Activated naive CD4-positive, alpha-beta T cell treated with anti-CD3 and anti-CD28 coated beads for 36 hours (primary cell): ENCODE data around the gene MAT1A. TPM values are rescaled to one million over a fixed set of nuclear protein-coding genes. Genes with fewer than 3 reads are reported as not detected.

ENCODE experiments used
- CTCF ChIA-PET: fragments of 350-600 bp; sonication (Branson Sonifier 250); formaldehyde crosslinking; loops from one replicate; lab custom pipeline; 2021; ENCODE audit warnings: antibody characterized with exemption; lab: Charles Lee
- DNase-seq: peaks from one replicate; pipeline ENCODE4 v3.0.0-alpha.2; 2020
- H3K27ac Mint-ChIP-seq: one replicate; pipeline ENCODE4 v1.8.0; 2021; ENCODE audit warnings: mild to moderate bottlenecking, mixed read lengths
- H3K27me3 Mint-ChIP-seq: one replicate; pipeline ENCODE4 v1.8.0; 2021; ENCODE audit warnings: low read depth, mixed read lengths
- H3K36me3 Mint-ChIP-seq: one replicate; pipeline ENCODE4 v1.8.0; 2021; ENCODE audit warnings: low read depth, mixed read lengths
- H3K4me1 Mint-ChIP-seq: one replicate; pipeline ENCODE4 v1.8.0; 2021; ENCODE audit warnings: low read depth, mixed read lengths
- H3K4me3 Mint-ChIP-seq: one replicate; pipeline ENCODE4 v1.8.0; 2021; ENCODE audit warnings: mild to moderate bottlenecking, moderate library complexity, mixed read lengths
- H3K9me3 Mint-ChIP-seq: one replicate; pipeline ENCODE4 v1.8.0; 2021; ENCODE audit warnings: mixed read lengths
- intact Hi-C: fragments of 100-400 bp; cut with micrococcal nuclease; formaldehyde crosslinking; loops from one replicate; pipeline ENCODE4 v1.15.1; 2023
- total RNA-seq, 2 experiments: library from RNA; stranded (reverse); gene quantifications; one replicate each; pipeline ENCODE4 v1.2.3, GENCODE V29; 2021

Gene MAT1A
- total RNA-seq, 2 experiments from 2014 or later = not detected

DNA sequence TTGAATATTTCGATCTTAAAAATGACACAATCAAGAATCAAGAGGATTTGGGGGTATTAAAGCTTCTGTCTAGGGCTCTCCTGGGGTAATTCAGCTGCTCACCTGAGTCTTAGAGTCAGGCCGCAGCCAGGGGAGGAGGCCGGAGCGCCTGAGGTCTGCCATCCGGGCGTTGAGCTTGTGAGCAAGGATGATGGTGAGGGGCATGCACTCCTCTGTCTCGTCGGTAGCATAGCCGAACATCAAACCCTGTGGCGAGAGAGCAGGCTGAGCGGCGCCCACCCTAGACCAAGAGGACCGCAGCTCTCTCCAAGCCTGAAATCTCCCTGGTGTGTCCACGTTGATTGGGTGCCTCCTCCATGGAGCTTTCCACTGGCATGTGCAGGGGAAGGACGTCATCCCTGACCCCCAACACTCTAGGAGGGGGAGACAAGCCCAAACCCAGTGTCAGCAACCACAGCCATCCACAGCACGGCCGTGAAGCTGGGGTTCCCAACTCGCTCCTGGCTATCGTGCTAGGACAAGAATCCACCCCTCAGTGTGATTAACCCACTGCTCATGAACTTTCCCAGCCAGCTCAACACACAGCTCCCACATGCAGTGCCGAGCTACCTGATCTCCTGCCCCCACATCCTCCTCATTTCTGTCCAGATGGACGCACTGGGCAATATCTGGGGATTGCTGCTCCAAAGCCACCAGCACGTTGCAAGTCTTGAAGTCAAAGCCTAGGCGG, 9.2 kb downstream of the MAT1A start:
- H3K27ac Mint-ChIP-seq = no peak overlapping the region
- H3K36me3 Mint-ChIP-seq = no peaks in the 10 kb centered on the region
- no peak for DNase-seq
- no peak overlapping the region for H3K4me3 Mint-ChIP-seq
- H3K9me3 Mint-ChIP-seq = no peaks in the 10 kb centered on the region
- H3K4me1 Mint-ChIP-seq = no peaks in the 10 kb centered on the region
- intact Hi-C loops = no loop called here
- H3K27me3 Mint-ChIP-seq = no peaks in the 10 kb centered on the region
- CTCF ChIA-PET = no interaction called here

DNA sequence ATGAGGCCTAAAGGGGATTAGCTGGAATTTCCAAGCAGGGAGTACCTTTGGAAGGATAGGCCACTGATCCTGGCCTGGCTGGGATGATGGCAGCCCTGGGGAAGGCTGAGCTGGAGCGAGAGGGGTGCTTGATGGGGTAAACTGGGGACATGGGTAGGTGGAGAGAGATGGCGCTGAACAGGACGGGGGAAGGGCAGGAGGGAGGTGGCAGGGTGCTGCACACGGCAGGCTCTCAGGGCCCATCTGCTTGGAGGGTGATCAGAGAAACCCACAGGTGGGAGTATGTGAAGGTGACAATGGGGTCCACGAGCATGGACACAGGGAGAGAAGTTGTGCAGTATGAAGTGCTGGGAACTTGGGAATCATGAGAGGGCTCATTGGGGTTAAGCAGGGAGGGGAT, 10.3 kb downstream of the MAT1A start:
- no peak overlapping the region for H3K27ac Mint-ChIP-seq
- H3K4me1 Mint-ChIP-seq = no peaks in the 10 kb centered on the region
- DNase-seq = no peak
- no peaks in the 10 kb centered on the region for H3K9me3 Mint-ChIP-seq
- H3K4me3 Mint-ChIP-seq = no peak overlapping the region
- CTCF ChIA-PET = no interaction called here
- intact Hi-C loops = no loop called here
- H3K27me3 Mint-ChIP-seq = no peaks in the 10 kb centered on the region
- H3K36me3 Mint-ChIP-seq = no peaks in the 10 kb centered on the region

DNA sequence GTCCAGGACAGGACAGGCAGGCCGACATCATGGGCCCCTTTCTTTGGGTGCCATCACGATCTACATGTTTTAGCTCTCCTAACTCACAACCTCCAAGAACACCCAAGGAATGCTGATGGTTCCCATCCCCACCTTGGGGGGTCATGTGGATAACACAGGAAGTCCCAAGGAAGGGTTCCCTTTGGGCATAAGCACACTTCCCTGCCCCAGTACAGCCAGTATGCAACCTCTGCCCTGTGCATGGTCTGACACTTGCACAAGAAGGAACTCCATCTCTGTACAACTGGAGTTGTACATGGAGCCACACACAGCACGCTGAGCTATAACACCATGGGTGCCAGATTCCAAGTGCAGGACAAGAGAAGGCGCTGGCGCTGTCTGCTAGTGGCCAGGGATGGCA, 11.0 kb downstream of the MAT1A start:
- H3K4me3 Mint-ChIP-seq = no peak overlapping the region
- CTCF ChIA-PET = no interaction called here

GRCh38 chr10:80277567-80278250, 11.7 kb downstream of the MAT1A start:
- intact Hi-C loops = no loop called here
- H3K27me3 Mint-ChIP-seq = no peaks in the 10 kb centered on the region
- DNase-seq = no peak
- H3K9me3 Mint-ChIP-seq = no peaks in the 10 kb centered on the region
- CTCF ChIA-PET = no interaction called here
- no peaks in the 10 kb centered on the region for H3K4me1 Mint-ChIP-seq
- no peak overlapping the region for H3K4me3 Mint-ChIP-seq
- H3K36me3 Mint-ChIP-seq = no peaks in the 10 kb centered on the region
- H3K27ac Mint-ChIP-seq = no peak overlapping the region

More for the DNA sequence above, 11.0 kb downstream of the MAT1A start:
- H3K4me1 Mint-ChIP-seq = no peaks in the 10 kb centered on the region
- H3K27ac Mint-ChIP-seq = no peak overlapping the region
- intact Hi-C loops = no loop called here
- H3K9me3 Mint-ChIP-seq = no peaks in the 10 kb centered on the region
- H3K27me3 Mint-ChIP-seq = no peaks in the 10 kb centered on the region
- DNase-seq = no peak
- H3K36me3 Mint-ChIP-seq = no peaks in the 10 kb centered on the region

GRCh38 chr10:80277016-80277415, 12.4 kb downstream of the MAT1A start:
- H3K27ac Mint-ChIP-seq = no peak overlapping the region
- CTCF ChIA-PET = no interaction called here
- no peak for DNase-seq
- H3K4me3 Mint-ChIP-seq = no peak overlapping the region
- no peaks in the 10 kb centered on the region for H3K4me1 Mint-ChIP-seq
- no peaks in the 10 kb centered on the region for H3K27me3 Mint-ChIP-seq
- no peaks in the 10 kb centered on the region for H3K36me3 Mint-ChIP-seq
- intact Hi-C loops = no loop called here
- no peaks in the 10 kb centered on the region for H3K9me3 Mint-ChIP-seq

GRCh38 chr10:80276335-80276734, 13.1 kb downstream of the MAT1A start:
- intact Hi-C loops = no loop called here
- DNase-seq = no peak
- no peak overlapping the region for H3K4me3 Mint-ChIP-seq
- no peaks in the 10 kb centered on the region for H3K4me1 Mint-ChIP-seq
- H3K36me3 Mint-ChIP-seq = no peaks in the 10 kb centered on the region
- no peaks in the 10 kb centered on the region for H3K9me3 Mint-ChIP-seq
- H3K27ac Mint-ChIP-seq = no peak overlapping the region
- CTCF ChIA-PET = no interaction called here
- H3K27me3 Mint-ChIP-seq = no peaks in the 10 kb centered on the region

- no peak overlapping the region for H3K27ac Mint-ChIP-seq
- no peak overlapping the region for H3K4me3 Mint-ChIP-seq
- no peaks in the 10 kb centered on the region for H3K36me3 Mint-ChIP-seq
- intact Hi-C loops = no loop called here
- DNase-seq = no peak
- CTCF ChIA-PET = no interaction called here
- no peaks in the 10 kb centered on the region for H3K27me3 Mint-ChIP-seq
- H3K4me1 Mint-ChIP-seq = no peaks in the 10 kb centered on the region
- no peaks in the 10 kb centered on the region for H3K9me3 Mint-ChIP-seq
These were observed 13.7 kb downstream of the MAT1A start for GRCh38 chr10:80275756-80276155.

DNA sequence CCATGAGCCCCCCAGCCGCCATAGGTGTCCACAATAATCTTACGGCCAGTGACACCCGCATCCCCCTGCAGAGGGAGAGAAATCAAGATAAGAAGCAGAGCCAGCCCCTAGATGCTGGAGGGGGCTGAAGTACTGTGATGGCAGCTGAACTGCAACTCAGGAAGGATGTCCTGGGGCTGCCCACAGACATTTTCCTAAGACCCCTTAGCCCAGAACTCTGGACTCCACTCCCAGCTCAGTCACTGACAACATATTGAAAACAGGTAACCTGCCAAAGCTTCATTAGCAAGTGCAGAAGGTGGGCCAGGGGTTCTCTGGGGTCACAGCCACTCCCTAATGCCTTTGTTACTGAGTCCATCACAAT, 14.3 kb downstream of the MAT1A start:
- H3K27me3 Mint-ChIP-seq = peaks cover under 1% of the 10 kb centered on the region
- intact Hi-C loops = no loop called here
- no peak overlapping the region for H3K4me3 Mint-ChIP-seq
- H3K36me3 Mint-ChIP-seq = no peaks in the 10 kb centered on the region
- H3K9me3 Mint-ChIP-seq = no peaks in the 10 kb centered on the region
- no peaks in the 10 kb centered on the region for H3K4me1 Mint-ChIP-seq
- no peak for DNase-seq
- CTCF ChIA-PET = no interaction called here
- H3K27ac Mint-ChIP-seq = no peak overlapping the region

DNA sequence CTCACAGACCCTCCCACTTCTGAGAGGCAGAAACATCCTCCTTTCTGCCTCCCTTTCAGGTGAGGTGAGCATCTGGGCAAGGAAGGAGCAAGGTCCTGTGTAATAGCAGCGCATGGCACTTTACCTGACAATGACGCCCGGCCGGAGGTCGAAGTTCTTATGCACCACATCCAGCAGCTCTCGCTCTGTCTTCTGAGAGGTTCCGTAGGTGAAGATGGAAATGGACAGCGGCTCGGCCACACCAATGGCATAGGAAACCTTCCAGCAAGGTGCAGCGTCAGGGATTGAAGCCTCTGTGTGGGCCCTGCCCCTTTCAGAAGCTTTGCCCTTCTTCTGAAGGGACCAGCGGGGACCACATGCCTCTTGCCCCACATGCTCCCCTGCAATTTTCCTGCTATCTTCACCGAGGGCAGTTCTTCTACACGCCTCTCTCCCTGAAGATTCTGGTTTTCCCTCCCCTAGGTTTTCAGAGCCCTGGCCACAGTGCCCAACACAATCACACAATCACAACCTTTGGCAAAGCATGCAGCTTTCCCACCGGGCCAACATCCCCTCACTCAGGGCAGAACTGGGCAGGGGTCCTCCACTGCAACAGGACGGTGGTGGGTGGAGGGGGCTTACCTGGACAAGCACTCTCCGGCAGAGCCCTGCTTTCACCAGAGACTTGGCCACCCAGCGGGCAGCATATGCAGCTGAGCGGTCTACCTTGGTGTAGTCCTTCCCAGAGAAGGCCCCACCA, 14.9 kb downstream of the MAT1A start:
- Mint-ChIP-seq H3K27me3 (peaks cover 4% of the 10 kb centered on the region), H3K4me1 (no peaks in the 10 kb centered on the region), H3K4me3 (no peak overlapping the region), H3K27ac (no peak overlapping the region), H3K9me3 (no peaks in the 10 kb centered on the region), H3K36me3 (no peaks in the 10 kb centered on the region)
- DNase-seq = no peak
- CTCF ChIA-PET = interaction anchor here (1.2 kb wide), 1 partner anchor 13 kb away, joined by 5 read pairs; no protein-coding TSS in a partner anchor
- intact Hi-C loops = no loop called here

DNA sequence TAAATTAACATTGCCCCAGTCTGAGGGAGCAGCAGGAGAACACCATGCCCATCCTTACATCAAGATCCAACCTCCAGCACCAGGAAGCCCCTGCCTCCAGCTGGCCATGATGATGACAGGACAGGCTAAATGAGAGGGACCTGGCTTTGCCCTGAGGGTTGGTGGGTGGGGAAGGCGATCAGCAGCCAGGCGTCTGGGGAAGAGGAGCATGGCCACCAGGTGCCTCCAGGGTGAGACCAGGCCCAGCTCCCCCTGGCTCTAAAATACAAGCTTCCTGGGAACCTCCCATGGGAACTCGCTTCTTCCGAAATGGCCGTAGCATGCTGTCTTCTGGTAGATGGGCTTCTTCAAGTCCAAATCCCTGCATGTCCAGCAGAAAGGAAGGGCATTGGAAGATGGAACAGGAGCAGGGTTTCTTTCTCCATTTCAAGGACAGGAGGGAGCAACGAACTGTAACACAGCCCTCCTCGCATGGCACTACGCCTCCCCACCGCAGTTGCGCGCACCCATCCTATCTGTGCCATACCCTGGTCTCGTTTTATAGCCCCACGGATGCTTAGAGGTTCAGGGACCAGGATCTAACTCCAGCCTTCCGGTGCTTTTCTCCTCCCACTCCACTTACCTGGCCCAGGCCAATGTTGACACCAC, 15.8 kb downstream of the MAT1A start:
- no peak for DNase-seq
- intact Hi-C loops = no loop called here
- H3K36me3 Mint-ChIP-seq = no peaks in the 10 kb centered on the region
- CTCF ChIA-PET = interaction anchor here (1.0 to 1.8 kb wide), 3 partner anchors 13 to 14 kb away, joined by 4 to 6 read pairs (median 5); no protein-coding TSS in a partner anchor
- no peaks in the 10 kb centered on the region for H3K9me3 Mint-ChIP-seq
- no peak overlapping the region for H3K4me3 Mint-ChIP-seq
- H3K27ac Mint-ChIP-seq = no peak overlapping the region
- no peaks in the 10 kb centered on the region for H3K4me1 Mint-ChIP-seq
- H3K27me3 Mint-ChIP-seq = peaks cover 4% of the 10 kb centered on the region

DNA sequence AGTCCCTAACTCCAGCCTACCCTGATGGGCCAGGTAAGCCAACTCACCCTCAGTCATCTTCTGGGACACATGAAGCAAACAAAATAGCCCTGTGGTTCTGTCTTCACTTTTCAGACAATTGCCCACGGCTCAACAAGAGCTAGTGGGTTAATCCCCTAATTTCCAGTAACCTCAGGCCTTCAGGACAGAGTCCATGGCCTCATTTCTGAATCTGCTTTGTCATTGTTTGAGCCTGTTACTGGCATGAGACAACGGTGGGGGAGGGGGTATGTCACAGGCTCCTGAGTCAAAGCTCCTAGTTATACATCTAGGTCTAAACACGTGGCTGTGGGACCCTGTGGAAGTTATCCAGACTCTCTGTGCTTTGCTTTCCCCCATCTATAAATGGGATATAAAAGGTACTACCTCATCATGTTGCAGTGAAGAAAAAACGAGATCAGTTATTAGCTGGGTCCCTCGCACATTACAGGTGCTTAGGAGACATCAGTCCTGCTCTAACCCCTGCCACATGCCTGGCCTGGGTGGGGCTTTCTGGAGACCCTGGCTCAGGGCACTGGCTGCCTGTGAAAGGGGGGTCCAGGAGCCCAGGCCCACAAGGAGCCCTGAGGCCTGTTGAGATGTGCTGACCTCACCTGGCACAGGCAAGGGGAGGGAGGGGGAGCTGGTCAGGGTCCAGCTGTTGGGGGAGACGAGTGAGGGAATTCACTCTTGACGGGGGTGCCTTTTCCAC, 16.5 kb downstream of the MAT1A start:
- peaks cover 3% of the 10 kb centered on the region for H3K9me3 Mint-ChIP-seq
- intact Hi-C loops = no loop called here
- peaks cover 5% of the 10 kb centered on the region for H3K27me3 Mint-ChIP-seq
- no peaks in the 10 kb centered on the region for H3K4me1 Mint-ChIP-seq
- H3K36me3 Mint-ChIP-seq = no peaks in the 10 kb centered on the region
- DNase-seq = no peak
- CTCF ChIA-PET = interaction anchor here (1.0 to 1.8 kb wide), 2 partner anchors 12 to 14 kb away, joined by 4 to 6 read pairs; no protein-coding TSS in a partner anchor
- no peak overlapping the region for H3K4me3 Mint-ChIP-seq
- no peak overlapping the region for H3K27ac Mint-ChIP-seq

- no peak overlapping the region for H3K4me3 Mint-ChIP-seq
- intact Hi-C loops = no loop called here
- H3K27ac Mint-ChIP-seq = no peak overlapping the region
- no peak for DNase-seq
- CTCF ChIA-PET = interaction anchor here (1.8 kb wide), 1 partner anchor 10 kb away, joined by 6 read pairs; no protein-coding TSS in a partner anchor
- no peaks in the 10 kb centered on the region for H3K4me1 Mint-ChIP-seq
- peaks cover 5% of the 10 kb centered on the region for H3K27me3 Mint-ChIP-seq
- peaks cover 3% of the 10 kb centered on the region for H3K9me3 Mint-ChIP-seq
- H3K36me3 Mint-ChIP-seq = no peaks in the 10 kb centered on the region
These were observed 18.0 kb downstream of the MAT1A start for GRCh38 chr10:80271416-80271815.
